Measurements from ENCODE around the gene MCTP1. TPM values are rescaled to one million over a fixed set of nuclear protein-coding genes. Genes with fewer than 3 reads are reported as not detected.

The MCTP1 gene
- total and polyA plus RNA-seq, 2 of the 13 experiments (the other 11 are each of a cell fraction or from before 2014, with no cell fraction given) = 0.15 to 0.48 TPM

GRCh38 chr5:94707359-94707758 is 577.5 kb downstream of the MCTP1 start:
- ChIA-PET POLR2A (no interaction called here), CTCF (ENCODE audit: low intra/inter-chr PET ratio, low total read pairs) (no interaction called here)
- Histone ChIP-seq H3K9me3 (ENCODE audit: low read length) (no peaks in the 10 kb centered on the region), H3K4me1 (ENCODE audit: insufficient read depth, low read length) (no peaks in the 10 kb centered on the region), H4K20me1 (ENCODE audit: insufficient read depth, low read length) (no peaks in the 10 kb centered on the region), H3K27ac (ENCODE audit: extremely low read length, insufficient read depth, low read length) (no peak overlapping the region), H3K9ac (ENCODE audit: insufficient read depth, low read depth, low read length) (no peak overlapping the region), H3K79me2 (ENCODE audit: insufficient read depth, low read length) (no peaks in the 10 kb centered on the region), H3K4me2 (ENCODE audit: low read depth, low read length) (no peak overlapping the region), H3K4me3 (replicated peaks in 1 of 3; ENCODE audit: insufficient read depth in 1 of 3, low read depth in 2 of 3, low read length in 3 of 3) (no peak overlapping the region), H3K27me3 (ENCODE audit: control insufficient read depth in 1 of 2, insufficient read depth in 2 of 2, low read length in 2 of 2) (no peaks in the 10 kb centered on the region), H2AFZ (ENCODE audit: low read length) (no peak overlapping the region), H3K36me3 (replicated peaks in 1 of 2; ENCODE audit: control insufficient read depth in 1 of 2, insufficient read depth in 2 of 2, low read length in 2 of 2) (no peaks in the 10 kb centered on the region; a peak in 1 of 5 replicates)
- intact Hi-C loops (cut with micrococcal nuclease; ENCODE audit: unreplicated experiment) (no loop called here), in situ Hi-C loops (cut with HindIII; ENCODE audit: extremely low pct_ligation_motif_present, low pct_unique_long_range_greater_than_20kb) (no loop called here)
- TF ChIP-seq ZFP36 (IDR thresholded peaks at IDR 0.05; ENCODE audit: borderline replicate concordance, low read depth, low read length, partially characterized antibody) (no peak), MIER2 (CRISPR knock-in tag; IDR thresholded peaks at IDR 0.05) (no peak), GMEB2 (CRISPR knock-in tag; IDR thresholded peaks at IDR 0.05; ENCODE audit: low read depth) (no peak), ZNF850 (CRISPR knock-in tag; conservative IDR thresholded peaks at IDR 0.05) (no peak), ZNF207 (IDR thresholded peaks at IDR 0.05; ENCODE audit: borderline replicate concordance) (no peak), ZNF788 (CRISPR knock-in tag; IDR thresholded peaks at IDR 0.05; ENCODE audit: borderline replicate concordance) (no peak), XBP1 (CRISPR knock-in tag; IDR thresholded peaks at IDR 0.05) (no peak), ZNF510 (CRISPR knock-in tag; IDR thresholded peaks at IDR 0.05; ENCODE audit: low read depth) (no peak), RXRB (CRISPR knock-in tag; IDR thresholded peaks at IDR 0.05; ENCODE audit: borderline replicate concordance) (no peak), ATF7 (IDR thresholded peaks at IDR 0.05) (no peak), ATF7 (CRISPR knock-in tag; IDR thresholded peaks at IDR 0.05) (no peak), POLR2AphosphoS5 (IDR thresholded peaks at IDR 0.05; ENCODE audit: low read depth, low read length) (no peak), ZFP90 (CRISPR knock-in tag; IDR thresholded peaks at IDR 0.05; ENCODE audit: borderline replicate concordance) (no peak), KLF16 (CRISPR knock-in tag; IDR thresholded peaks at IDR 0.05) (no peak), ZNF589 (CRISPR knock-in tag; conservative IDR thresholded peaks at IDR 0.05) (no peak), DR1 (CRISPR knock-in tag; IDR thresholded peaks at IDR 0.05) (no peak), HMGXB3 (CRISPR knock-in tag; IDR thresholded peaks at IDR 0.05; ENCODE audit: borderline replicate concordance) (no peak)
- TF ChIP-seq, protein P1, sequence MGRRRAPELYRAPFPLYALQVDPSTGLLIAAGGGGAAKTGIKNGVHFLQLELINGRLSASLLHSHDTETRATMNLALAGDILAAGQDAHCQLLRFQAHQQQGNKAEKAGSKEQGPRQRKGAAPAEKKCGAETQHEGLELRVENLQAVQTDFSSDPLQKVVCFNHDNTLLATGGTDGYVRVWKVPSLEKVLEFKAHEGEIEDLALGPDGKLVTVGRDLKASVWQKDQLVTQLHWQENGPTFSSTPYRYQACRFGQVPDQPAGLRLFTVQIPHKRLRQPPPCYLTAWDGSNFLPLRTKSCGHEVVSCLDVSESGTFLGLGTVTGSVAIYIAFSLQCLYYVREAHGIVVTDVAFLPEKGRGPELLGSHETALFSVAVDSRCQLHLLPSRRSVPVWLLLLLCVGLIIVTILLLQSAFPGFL (CRISPR knock-in tag; IDR thresholded peaks at IDR 0.05) = no peak
- TF ChIP-seq, protein P2, sequence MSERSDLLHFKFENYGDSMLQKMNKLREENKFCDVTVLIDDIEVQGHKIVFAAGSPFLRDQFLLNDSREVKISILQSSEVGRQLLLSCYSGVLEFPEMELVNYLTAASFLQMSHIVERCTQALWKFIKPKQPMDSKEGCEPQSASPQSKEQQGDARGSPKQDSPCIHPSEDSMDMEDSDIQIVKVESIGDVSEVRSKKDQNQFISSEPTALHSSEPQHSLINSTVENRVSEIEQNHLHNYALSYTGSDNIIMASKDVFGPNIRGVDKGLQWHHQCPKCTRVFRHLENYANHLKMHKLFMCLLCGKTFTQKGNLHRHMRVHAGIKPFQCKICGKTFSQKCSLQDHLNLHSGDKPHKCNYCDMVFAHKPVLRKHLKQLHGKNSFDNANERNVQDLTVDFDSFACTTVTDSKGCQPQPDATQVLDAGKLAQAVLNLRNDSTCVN (CRISPR knock-in tag; IDR thresholded peaks at IDR 0.05; ENCODE audit: borderline replicate concordance) = no peak
- BruUV-seq (replicated peaks) = no TSS peak
- 44% methylated on average over 2 of the region's 2 CpGs for WGBS (ENCODE audit: low lambda C conversion rate)
- FAIRE-seq = no peak
- ATAC-seq = no peak
- no peak for DNase-seq (ENCODE audit: low spot score)
